Gastrocnemius medialis (tissue), 4 donors: ENCODE measurements around the gene RGP1. TPM values are rescaled to one million over a fixed set of nuclear protein-coding genes. Genes with fewer than 3 reads are reported as not detected.

Experiments
- ATAC-seq, 2 donors: fragments of 150-250 bp; one replicate each; pipeline ENCODE4 v1.9.1; 2016
- DNase-seq, 2 donors: peaks; one replicate each; pipeline ENCODE4 v3.0.0-alpha.2; 2019
- H3K27ac ChIP-seq, 4 donors: fragments of 200-600 bp; sonication (generic); 1 replicate in 1 of 4; 2 replicates in 3 of 4; pipeline ENCODE4 v1.5.1; 2016 to 2018; ENCODE audit warnings: mild to moderate bottlenecking in 2 of 4, moderate library complexity in 1 of 4
- H3K27me3 ChIP-seq, 3 donors: fragments of 200-600 bp; sonication (generic) in 2 of 3; 1 replicate in 1 of 3; 2 replicates in 2 of 3; pipeline versions ENCODE4 v1.5.1 to v1.6.0; 2016 to 2019; ENCODE audit warnings: mild to moderate bottlenecking in 1 of 3, moderate library complexity in 1 of 3
- H3K36me3 ChIP-seq, 2 donors: fragments of 200-600 bp; sonication (generic) in 1 of 2; one replicate each; pipeline ENCODE4 v1.5.1; 2017 to 2018
- H3K4me1 ChIP-seq, 2 donors: fragments of 200-600 bp; sonication (generic) in 1 of 2; one replicate each; pipeline ENCODE4 v1.5.1; 2016 to 2017; ENCODE audit warnings: mild to moderate bottlenecking in 2 of 2
- H3K4me3 ChIP-seq, 4 donors: fragments of 200-600 bp; sonication (generic) in 3 of 4; 1 replicate in 1 of 4; 2 replicates in 3 of 4; pipeline ENCODE4 v1.5.1; 2016 to 2019; ENCODE audit warnings: mild to moderate bottlenecking in 2 of 4
- H3K9me3 ChIP-seq, 3 donors: fragments of 200-600 bp; sonication (generic) in 2 of 3; 1 replicate in 1 of 3; 2 replicates in 2 of 3; pipeline ENCODE4 v1.5.1; 2016 to 2019
- CTCF ChIP-seq, 5 experiments: fragments of 450-650 bp in 3 of 5; fragments of 200-600 bp in 2 of 5; sonication (generic) in 2 of 5; IDR thresholded peaks in 4 of 5; conservative IDR thresholded peaks in 1 of 5; 1 replicate in 4 of 5; 2 replicates in 1 of 5; pipeline ENCODE4 v1.5.1; 2016 to 2019; ENCODE audit warnings: antibody characterized with exemption in 5 of 5, mild to moderate bottlenecking in 3 of 5, moderate library complexity in 3 of 5
- POLR2A ChIP-seq, 2 donors: fragments of 450-650 bp; IDR thresholded peaks; one replicate each; pipeline ENCODE4 v1.6.1; 2017; ENCODE audit warnings: antibody characterized with exemption in 2 of 2, mild to moderate bottlenecking in 2 of 2, moderate library complexity in 2 of 2
- in situ Hi-C, 4 donors: fragments of 200-750 bp; cut with MboI; loops; one replicate each; pipeline versions ENCODE4 v1.15.0 to v1.8.0; 2017; ENCODE audit warnings: low sequenced_read_pairs in 4 of 4
- intact Hi-C: fragments of 100-400 bp; cut with DNase I; formaldehyde crosslinking; loops from one replicate; pipeline ENCODE4 v1.15.1; 2023; ENCODE audit warnings: low total_unique reads
- total RNA-seq, 4 donors: library from RNA; depleted of rRNA; stranded (reverse); fragments of >200 nt; gene quantifications; one replicate each; pipeline versions ENCODE4 v1.1.0 to v1.2.3, GENCODE V29; 2016

Gene RGP1
- total RNA-seq, 4 donors from 2014 or later, result 22.0 to 41.1 (median 36.3) TPM

- no peaks in the 10 kb centered on the region for H3K27me3 ChIP-seq
- TF ChIP-seq POLR2A (IDR thresholded peaks at IDR 0.05) (no peak), CTCF (IDR thresholded peaks at IDR 0.05 in 4 of 5, conservative IDR thresholded peaks at IDR 0.05 in 1 of 5) (no peak)
- no peaks in the 10 kb centered on the region for H3K36me3 ChIP-seq
- H3K27ac ChIP-seq, result no peak overlapping the region
- no peak for DNase-seq
- ATAC-seq, result no peak
- no peak overlapping the region for H3K4me3 ChIP-seq
- H3K4me1 ChIP-seq, result peaks cover 7 to 15% of the 10 kb centered on the region in 2 donors
- intact Hi-C loops, result no loop called here
- no peaks in the 10 kb centered on the region for H3K9me3 ChIP-seq
- in situ Hi-C loops, result no loop called here
Measured at GRCh38 chr9:35778496-35778895, 29.4 kb downstream of the RGP1 start.

GRCh38 chr9:35781066-35781465 is 32.0 kb downstream of the RGP1 start:
- in situ Hi-C loops (no loop called here), intact Hi-C loops (no loop called here)
- no peaks in the 10 kb centered on the region for H3K9me3 ChIP-seq
- TF ChIP-seq CTCF (IDR thresholded peaks at IDR 0.05 in 4 of 5, conservative IDR thresholded peaks at IDR 0.05 in 1 of 5), result no peak
- no peak for TF ChIP-seq POLR2A (IDR thresholded peaks at IDR 0.05)
- no peak for ATAC-seq
- H3K36me3 ChIP-seq, result no peaks in the 10 kb centered on the region
- DNase-seq, result no peak
- H3K27ac ChIP-seq, result no peak overlapping the region
- no peaks in the 10 kb centered on the region for H3K27me3 ChIP-seq
- no peak overlapping the region for H3K4me3 ChIP-seq
- H3K4me1 ChIP-seq, result peaks cover under 1 to 3% of the 10 kb centered on the region in 2 donors

DNA sequence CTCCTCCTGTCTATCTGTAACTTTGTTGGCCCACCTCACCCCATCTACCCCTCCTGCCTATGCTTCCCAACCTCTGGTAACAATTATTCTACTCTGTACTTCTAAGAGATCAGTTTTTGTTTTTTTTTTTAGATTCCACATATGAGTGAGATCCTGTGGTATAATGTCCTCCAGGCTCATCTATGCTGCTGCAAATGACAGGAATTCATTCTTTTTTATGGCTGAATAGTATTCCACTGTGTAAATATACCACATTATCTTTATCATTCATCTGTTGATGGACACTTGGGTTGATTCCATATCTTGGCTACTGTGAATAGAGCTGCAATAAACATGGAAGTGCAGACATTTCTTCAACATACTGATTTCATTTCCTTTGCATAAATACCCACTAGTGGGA is 34.3 kb downstream of the RGP1 start:
- H3K27ac ChIP-seq, result no peak overlapping the region
- H3K27me3 ChIP-seq, result no peaks in the 10 kb centered on the region
- ATAC-seq (no peak), DNase-seq (no peak)
- H3K9me3 ChIP-seq, result no peaks in the 10 kb centered on the region
- intact Hi-C loops, result no loop called here
- H3K4me1 ChIP-seq, result no peaks in the 10 kb centered on the region
- TF ChIP-seq CTCF (IDR thresholded peaks at IDR 0.05 in 4 of 5, conservative IDR thresholded peaks at IDR 0.05 in 1 of 5) (no peak), POLR2A (IDR thresholded peaks at IDR 0.05) (no peak)
- in situ Hi-C loops, result no loop called here
- no peak overlapping the region for H3K4me3 ChIP-seq
- no peaks in the 10 kb centered on the region for H3K36me3 ChIP-seq

GRCh38 chr9:35789541-35789940 is 40.5 kb downstream of the RGP1 start:
- H3K9me3 ChIP-seq, result no peaks in the 10 kb centered on the region
- H3K4me1 ChIP-seq, result peaks cover 29 to 34% of the 10 kb centered on the region in 2 donors
- ATAC-seq (no peak), DNase-seq (no peak)
- no peak overlapping the region for H3K27ac ChIP-seq
- TF ChIP-seq POLR2A (IDR thresholded peaks at IDR 0.05), result no peak
- no peak for TF ChIP-seq CTCF (IDR thresholded peaks at IDR 0.05 in 4 of 5, conservative IDR thresholded peaks at IDR 0.05 in 1 of 5)
- H3K4me3 ChIP-seq, result no peak overlapping the region
- intact Hi-C loops, result no loop called here
- H3K27me3 ChIP-seq, result no peaks in the 10 kb centered on the region
- H3K36me3 ChIP-seq, result no peaks in the 10 kb centered on the region
- in situ Hi-C loops, result loop anchor here in 2 of 4 donors (5.0 kb wide), 1 partner anchor 93 kb away; no protein-coding TSS in a partner anchor

- DNase-seq, result no peak
- ATAC-seq, result no peak
- in situ Hi-C loops, result loop anchor here in 2 of 4 donors (5.0 to 10.0 kb wide), 2 partner anchors 85 to 92 kb away; partner anchors contain the start of gene OR13J1 (in 1 of the 2)
- intact Hi-C loops, result loop anchor here (1.0 kb wide), 2 partner anchors 36 to 92 kb away; no protein-coding TSS in a partner anchor
- H3K4me1 ChIP-seq, result peaks cover 29 to 34% of the 10 kb centered on the region in 2 donors
- no peaks in the 10 kb centered on the region for H3K36me3 ChIP-seq
- H3K27ac ChIP-seq, result no peak overlapping the region
- H3K27me3 ChIP-seq, result no peaks in the 10 kb centered on the region
- no peak overlapping the region for H3K4me3 ChIP-seq
- no peak for TF ChIP-seq POLR2A (IDR thresholded peaks at IDR 0.05)
- no peak for TF ChIP-seq CTCF (IDR thresholded peaks at IDR 0.05 in 4 of 5, conservative IDR thresholded peaks at IDR 0.05 in 1 of 5)
- no peaks in the 10 kb centered on the region for H3K9me3 ChIP-seq
Measured at GRCh38 chr9:35790025-35790384, 40.9 kb downstream of the RGP1 start.
